ENCODE results near the gene GFY. TPM values are rescaled to one million over a fixed set of nuclear protein-coding genes. Genes with fewer than 3 reads are reported as not detected.

Gene GFY
- total and polyA plus RNA-seq, 10 of the 15 experiments (the other 5 are each of a cell fraction or from before 2014, with no cell fraction given): 0.05 TPM; not detected in 9

GRCh38 chr19:49473868-49474541, 48.8 kb downstream of the GFY start, which contains the start of gene FLT3LG (continued):
- TF ChIP-seq, protein P1, sequence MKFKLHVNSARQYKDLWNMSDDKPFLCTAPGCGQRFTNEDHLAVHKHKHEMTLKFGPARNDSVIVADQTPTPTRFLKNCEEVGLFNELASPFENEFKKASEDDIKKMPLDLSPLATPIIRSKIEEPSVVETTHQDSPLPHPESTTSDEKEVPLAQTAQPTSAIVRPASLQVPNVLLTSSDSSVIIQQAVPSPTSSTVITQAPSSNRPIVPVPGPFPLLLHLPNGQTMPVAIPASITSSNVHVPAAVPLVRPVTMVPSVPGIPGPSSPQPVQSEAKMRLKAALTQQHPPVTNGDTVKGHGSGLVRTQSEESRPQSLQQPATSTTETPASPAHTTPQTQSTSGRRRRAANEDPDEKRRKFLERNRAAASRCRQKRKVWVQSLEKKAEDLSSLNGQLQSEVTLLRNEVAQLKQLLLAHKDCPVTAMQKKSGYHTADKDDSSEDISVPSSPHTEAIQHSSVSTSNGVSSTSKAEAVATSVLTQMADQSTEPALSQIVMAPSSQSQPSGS (IDR thresholded peaks at IDR 0.05; ENCODE audit: low read length): no peak
- TF ChIP-seq RCOR1 (conservative IDR thresholded peaks at IDR 0.05; ENCODE audit: low read depth, low read length): no peak
- TF ChIP-seq NFYB (IDR thresholded peaks at IDR 0.05; ENCODE audit: insufficient read depth, low read depth, low read length): no peak
- TF ChIP-seq, protein P2, sequence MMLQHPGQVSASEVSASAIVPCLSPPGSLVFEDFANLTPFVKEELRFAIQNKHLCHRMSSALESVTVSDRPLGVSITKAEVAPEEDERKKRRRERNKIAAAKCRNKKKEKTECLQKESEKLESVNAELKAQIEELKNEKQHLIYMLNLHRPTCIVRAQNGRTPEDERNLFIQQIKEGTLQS (IDR thresholded peaks at IDR 0.05; ENCODE audit: borderline replicate concordance, extremely low read depth, low read depth, low read length): no peak
- no peak for TF ChIP-seq ATF7 (IDR thresholded peaks at IDR 0.05; ENCODE audit: low read depth)
- TF ChIP-seq POLR2A (IDR thresholded peaks at IDR 0.05; ENCODE audit: low read depth, low read length): peak; percentile 69; the same call in 1 of the 2 replicates
- TF ChIP-seq ZNF622 (IDR thresholded peaks at IDR 0.05): no peak
- TF ChIP-seq, protein P3, sequence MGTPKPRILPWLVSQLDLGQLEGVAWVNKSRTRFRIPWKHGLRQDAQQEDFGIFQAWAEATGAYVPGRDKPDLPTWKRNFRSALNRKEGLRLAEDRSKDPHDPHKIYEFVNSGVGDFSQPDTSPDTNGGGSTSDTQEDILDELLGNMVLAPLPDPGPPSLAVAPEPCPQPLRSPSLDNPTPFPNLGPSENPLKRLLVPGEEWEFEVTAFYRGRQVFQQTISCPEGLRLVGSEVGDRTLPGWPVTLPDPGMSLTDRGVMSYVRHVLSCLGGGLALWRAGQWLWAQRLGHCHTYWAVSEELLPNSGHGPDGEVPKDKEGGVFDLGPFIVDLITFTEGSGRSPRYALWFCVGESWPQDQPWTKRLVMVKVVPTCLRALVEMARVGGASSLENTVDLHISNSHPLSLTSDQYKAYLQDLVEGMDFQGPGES (IDR thresholded peaks at IDR 0.05): no peak
- TF ChIP-seq, protein P4, sequence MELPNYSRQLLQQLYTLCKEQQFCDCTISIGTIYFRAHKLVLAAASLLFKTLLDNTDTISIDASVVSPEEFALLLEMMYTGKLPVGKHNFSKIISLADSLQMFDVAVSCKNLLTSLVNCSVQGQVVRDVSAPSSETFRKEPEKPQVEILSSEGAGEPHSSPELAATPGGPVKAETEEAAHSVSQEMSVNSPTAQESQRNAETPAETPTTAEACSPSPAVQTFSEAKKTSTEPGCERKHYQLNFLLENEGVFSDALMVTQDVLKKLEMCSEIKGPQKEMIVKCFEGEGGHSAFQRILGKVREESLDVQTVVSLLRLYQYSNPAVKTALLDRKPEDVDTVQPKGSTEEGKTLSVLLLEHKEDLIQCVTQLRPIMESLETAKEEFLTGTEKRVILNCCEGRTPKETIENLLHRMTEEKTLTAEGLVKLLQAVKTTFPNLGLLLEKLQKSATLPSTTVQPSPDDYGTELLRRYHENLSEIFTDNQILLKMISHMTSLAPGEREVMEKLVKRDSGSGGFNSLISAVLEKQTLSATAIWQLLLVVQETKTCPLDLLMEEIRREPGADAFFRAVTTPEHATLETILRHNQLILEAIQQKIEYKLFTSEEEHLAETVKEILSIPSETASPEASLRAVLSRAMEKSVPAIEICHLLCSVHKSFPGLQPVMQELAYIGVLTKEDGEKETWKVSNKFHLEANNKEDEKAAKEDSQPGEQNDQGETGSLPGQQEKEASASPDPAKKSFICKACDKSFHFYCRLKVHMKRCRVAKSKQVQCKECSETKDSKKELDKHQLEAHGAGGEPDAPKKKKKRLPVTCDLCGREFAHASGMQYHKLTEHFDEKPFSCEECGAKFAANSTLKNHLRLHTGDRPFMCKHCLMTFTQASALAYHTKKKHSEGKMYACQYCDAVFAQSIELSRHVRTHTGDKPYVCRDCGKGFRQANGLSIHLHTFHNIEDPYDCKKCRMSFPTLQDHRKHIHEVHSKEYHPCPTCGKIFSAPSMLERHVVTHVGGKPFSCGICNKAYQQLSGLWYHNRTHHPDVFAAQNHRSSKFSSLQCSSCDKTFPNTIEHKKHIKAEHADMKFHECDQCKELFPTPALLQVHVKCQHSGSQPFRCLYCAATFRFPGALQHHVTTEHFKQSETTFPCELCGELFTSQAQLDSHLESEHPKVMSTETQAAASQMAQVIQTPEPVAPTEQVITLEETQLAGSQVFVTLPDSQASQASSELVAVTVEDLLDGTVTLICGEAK (IDR thresholded peaks at IDR 0.05; ENCODE audit: borderline replicate concordance): no peak
- no peak for TF ChIP-seq NFXL1 (IDR thresholded peaks at IDR 0.05; ENCODE audit: borderline replicate concordance)
- peak; percentile 68 for TF ChIP-seq NR2F1 (conservative IDR thresholded peaks at IDR 0.05)
- peak; percentile 91 to 97 (median 94) for TF ChIP-seq CTCF (IDR thresholded peaks at IDR 0.05 in 2 of 3, conservative IDR thresholded peaks at IDR 0.05 in 1 of 3; ENCODE audit: control insufficient read depth in 2 of 3, extremely low read depth in 1 of 3, insufficient read depth in 1 of 3, low read depth in 3 of 3, low read length in 3 of 3)
- no peak for TF ChIP-seq SREBF2 (IDR thresholded peaks at IDR 0.05; ENCODE audit: low read length)
- no peak for TF ChIP-seq FOXK2 (IDR thresholded peaks at IDR 0.05)
- no peak; the same call in 1 of the 2 replicates for TF ChIP-seq E2F4 (IDR thresholded peaks at IDR 0.05; ENCODE audit: low read depth, low read length)
- no peak for TF ChIP-seq CBX3 (IDR thresholded peaks at IDR 0.05; ENCODE audit: borderline replicate concordance, low read depth)
- TF ChIP-seq, protein P5, sequence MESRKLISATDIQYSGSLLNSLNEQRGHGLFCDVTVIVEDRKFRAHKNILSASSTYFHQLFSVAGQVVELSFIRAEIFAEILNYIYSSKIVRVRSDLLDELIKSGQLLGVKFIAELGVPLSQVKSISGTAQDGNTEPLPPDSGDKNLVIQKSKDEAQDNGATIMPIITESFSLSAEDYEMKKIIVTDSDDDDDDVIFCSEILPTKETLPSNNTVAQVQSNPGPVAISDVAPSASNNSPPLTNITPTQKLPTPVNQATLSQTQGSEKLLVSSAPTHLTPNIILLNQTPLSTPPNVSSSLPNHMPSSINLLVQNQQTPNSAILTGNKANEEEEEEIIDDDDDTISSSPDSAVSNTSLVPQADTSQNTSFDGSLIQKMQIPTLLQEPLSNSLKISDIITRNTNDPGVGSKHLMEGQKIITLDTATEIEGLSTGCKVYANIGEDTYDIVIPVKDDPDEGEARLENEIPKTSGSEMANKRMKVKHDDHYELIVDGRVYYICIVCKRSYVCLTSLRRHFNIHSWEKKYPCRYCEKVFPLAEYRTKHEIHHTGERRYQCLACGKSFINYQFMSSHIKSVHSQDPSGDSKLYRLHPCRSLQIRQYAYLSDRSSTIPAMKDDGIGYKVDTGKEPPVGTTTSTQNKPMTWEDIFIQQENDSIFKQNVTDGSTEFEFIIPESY (IDR thresholded peaks at IDR 0.05): no peak

Data from GM12878 (cell line).